Activated CD4-positive, alpha-beta T cell treated with anti-CD3 and anti-CD28 coated beads, Interleukin-2, Interleukin-4, amounts not matched to agents 100 ng/mL and 50 ng/mL, durations not matched to agents 16 hours and 8 hours (primary cell): ENCODE results near the gene GPC3.

ENCODE experiments used
- DNase-seq: peaks from one replicate; pipeline ENCODE4 v3.0.0-alpha.2; 2020; ENCODE audit warnings: low spot score

Gene GPC3

DNA sequence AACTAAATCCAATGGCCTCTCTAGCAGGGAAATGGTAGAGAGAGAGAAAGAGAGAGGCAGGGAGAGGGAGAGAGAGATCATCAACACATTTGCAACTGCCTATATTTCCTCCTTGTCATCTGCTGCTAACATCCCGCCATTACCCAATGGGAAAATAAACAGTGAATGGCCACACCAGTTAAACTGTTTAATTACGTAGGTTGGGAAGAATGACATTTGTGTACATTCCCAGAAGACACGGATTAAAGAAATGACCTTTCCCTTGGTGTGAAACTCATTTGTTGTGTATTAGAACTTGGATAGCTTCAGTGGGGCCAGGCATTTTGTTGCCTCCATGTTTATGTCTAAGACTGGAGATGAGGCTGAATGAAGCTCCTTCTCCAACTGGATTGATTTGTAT is 474.4 kb downstream of the GPC3 start:
- no peak for DNase-seq

DNA sequence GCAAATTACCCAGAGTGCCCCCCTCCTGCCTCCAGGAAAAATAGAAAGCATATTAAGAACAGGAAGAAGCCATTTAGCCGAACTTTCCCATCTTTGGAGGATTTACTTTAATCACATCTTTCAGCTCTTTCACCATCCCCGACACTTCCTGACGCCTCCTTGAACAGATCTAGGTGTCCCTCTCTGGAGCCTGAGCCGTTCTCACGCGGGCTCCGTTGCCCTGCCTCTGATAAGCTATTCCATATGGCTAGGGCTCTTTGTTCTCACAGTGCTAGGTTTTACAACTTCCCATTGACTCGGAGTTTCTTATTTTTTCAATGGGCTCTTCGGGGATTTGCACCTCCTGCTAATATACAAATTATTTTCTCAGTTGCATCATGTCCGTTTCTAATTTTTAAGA is 488.0 kb downstream of the GPC3 start:
- no peak for DNase-seq

DNA sequence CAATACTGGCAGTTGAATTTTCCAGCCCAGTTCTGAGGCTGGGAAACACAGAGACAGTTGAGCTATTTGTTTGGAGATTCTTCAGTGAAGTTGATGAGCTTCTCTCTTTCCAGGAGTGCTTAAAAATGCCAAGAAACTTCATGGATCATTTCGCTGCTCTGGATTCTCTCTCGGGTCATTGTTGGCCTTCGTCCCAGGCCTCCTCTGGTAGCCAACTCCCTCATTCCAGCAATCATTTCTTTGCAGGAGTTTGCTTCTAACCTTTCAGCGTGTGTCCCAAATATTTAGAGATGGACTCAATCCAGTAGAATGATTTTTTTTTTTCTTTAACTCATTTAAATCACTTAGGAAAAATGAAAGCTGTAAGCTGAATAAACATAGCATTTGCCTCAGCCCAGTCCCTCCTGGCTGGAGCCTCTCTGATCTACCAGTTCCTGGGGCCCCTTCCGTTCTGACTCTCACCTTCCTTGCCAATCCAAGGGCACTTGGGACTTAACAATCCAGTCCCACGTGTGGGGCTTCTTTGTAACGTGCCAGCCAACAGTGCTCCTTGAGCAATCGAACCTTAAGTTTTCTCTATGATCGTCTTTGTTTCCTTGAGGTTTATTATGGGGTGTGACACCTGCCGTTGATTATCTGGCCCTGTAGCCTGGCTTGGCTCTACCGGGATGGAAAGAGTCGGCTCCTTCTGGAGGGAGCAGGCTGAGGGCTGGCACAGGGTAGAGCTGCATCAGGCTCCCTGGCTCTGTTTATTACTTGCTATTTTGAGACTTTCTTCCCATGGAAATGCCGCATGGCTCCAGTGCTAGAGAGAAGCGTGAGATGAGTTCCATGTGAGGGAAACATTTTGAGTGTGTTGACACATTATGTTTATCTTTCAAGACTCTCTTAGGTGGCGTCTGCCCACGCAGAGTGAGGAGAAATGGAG is 489.7 kb downstream of the GPC3 start:
- DNase-seq = no peak

DNA sequence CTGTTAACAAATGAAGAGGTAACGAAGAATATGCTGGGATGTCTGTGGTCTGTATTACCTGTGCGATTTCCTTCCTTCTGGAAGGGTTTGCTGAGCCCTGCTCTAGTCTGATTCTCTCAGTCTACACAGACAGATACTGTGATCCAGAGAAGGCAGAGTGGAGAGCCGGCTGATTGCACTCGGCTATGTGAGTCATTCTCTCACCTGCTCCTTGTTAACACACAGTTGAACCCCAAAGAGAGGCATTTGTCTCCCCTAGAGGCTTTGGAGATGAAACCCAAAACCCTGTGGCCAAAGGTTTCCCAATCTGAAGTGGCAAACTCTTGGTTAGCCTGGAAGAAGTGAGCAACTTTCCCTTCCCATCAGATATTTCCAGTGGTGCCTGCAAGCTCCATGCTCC is 492.0 kb downstream of the GPC3 start:
- no peak for DNase-seq

DNA sequence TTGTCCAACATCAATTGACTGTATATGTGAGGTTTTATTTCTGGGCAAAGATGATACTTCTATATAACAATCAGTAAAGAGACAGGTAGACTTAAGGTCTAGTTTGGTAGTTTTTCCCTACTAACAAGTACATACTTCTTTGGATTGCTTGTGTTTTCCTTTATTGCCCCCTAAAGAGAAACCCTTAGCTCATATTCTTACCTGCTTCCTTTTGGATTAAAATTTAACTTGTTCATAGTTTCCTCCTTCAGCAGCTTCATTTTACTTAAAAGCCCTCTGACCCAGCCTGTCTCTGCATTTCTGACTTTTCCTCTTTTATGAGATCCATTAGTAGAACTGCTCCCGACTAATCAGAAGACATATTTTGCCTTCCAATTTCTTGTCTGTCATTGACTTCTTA is 494.4 kb downstream of the GPC3 start:
- no peak for DNase-seq
